Measurements from ENCODE around the gene ABHD16A.

DNA sequence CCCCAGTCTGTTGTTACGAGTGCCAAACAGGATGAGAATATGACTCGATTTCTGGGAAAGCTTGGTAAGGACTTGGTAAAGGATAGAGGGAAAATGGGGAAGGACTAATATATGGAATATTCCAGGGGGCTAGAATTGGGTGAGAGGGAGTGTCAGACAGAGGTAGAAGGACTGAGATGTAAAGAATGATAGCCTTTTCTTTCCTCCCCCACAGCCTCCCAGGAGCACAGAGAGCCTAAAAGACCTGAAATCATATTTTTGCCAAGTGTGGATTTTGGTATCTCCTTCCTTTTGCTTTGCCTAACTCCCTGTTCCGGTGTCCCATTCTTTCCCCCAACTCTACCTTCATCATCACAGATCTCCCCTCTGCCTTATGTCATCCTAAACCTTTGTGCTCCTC lies 39.8 kb upstream of the ABHD16A start:
- TF ChIP-seq, protein P1, sequence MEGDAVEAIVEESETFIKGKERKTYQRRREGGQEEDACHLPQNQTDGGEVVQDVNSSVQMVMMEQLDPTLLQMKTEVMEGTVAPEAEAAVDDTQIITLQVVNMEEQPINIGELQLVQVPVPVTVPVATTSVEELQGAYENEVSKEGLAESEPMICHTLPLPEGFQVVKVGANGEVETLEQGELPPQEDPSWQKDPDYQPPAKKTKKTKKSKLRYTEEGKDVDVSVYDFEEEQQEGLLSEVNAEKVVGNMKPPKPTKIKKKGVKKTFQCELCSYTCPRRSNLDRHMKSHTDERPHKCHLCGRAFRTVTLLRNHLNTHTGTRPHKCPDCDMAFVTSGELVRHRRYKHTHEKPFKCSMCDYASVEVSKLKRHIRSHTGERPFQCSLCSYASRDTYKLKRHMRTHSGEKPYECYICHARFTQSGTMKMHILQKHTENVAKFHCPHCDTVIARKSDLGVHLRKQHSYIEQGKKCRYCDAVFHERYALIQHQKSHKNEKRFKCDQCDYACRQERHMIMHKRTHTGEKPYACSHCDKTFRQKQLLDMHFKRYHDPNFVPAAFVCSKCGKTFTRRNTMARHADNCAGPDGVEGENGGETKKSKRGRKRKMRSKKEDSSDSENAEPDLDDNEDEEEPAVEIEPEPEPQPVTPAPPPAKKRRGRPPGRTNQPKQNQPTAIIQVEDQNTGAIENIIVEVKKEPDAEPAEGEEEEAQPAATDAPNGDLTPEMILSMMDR (IDR thresholded peaks at IDR 0.05) = no peak
- no peak for TF ChIP-seq POLR2AphosphoS5 (IDR thresholded peaks at IDR 0.05)
- no peak for TF ChIP-seq POLR2A (IDR thresholded peaks at IDR 0.05)
- TF ChIP-seq EP300 (IDR thresholded peaks at IDR 0.05) = no peak
